GM23248 (cell line): Measurements from ENCODE around the gene PTS. TPM values are rescaled to one million over a fixed set of nuclear protein-coding genes. Genes with fewer than 3 reads are reported as not detected.
"Not testable (repeated sequence)": the region's sequence is repeated elsewhere in the genome, so short reads cannot be mapped to it uniquely, and the experiment has no call there.

Source experiments
- DNase-seq: peaks from one replicate; pipeline ENCODE4 v3.0.0-alpha.2; 2015
- H2AFZ ChIP-seq: fragments of 200-600 bp; sonication (generic); 2 replicates; pipeline ENCODE4 v1.6.1; 2016; ENCODE audit warnings: antibody characterized with exemption
- H3F3A ChIP-seq: fragments of 200-600 bp; sonication (generic); 2 replicates; pipeline ENCODE4 v1.6.1; 2016; ENCODE audit warnings: mild to moderate bottlenecking, antibody characterized with exemption, mixed run types; ENCODE audit not compliant: insufficient read depth
- H3K27ac ChIP-seq: fragments of 200-600 bp; sonication (generic); 2 replicates; pipeline ENCODE4 v1.5.1; 2016; ENCODE audit warnings: mild to moderate bottlenecking
- H3K27me3 ChIP-seq: fragments of 200-600 bp; sonication (generic); replicated peaks from 2 replicates; pipeline ENCODE4 v1.6.1; 2016; ENCODE audit warnings: mild to moderate bottlenecking; ENCODE audit not compliant: insufficient read depth
- H3K36me3 ChIP-seq: fragments of 200-600 bp; sonication (generic); 2 replicates; pipeline ENCODE4 v1.6.1; 2016; ENCODE audit warnings: low read depth, mild to moderate bottlenecking
- H3K4me1 ChIP-seq: fragments of 200-600 bp; sonication (generic); 2 replicates; pipeline ENCODE4 v1.6.1; 2016; ENCODE audit warnings: mild to moderate bottlenecking; ENCODE audit not compliant: insufficient read depth
- H3K4me2 ChIP-seq: fragments of 200-600 bp; sonication (generic); one replicate; pipeline ENCODE4 v1.6.1; 2016; ENCODE audit warnings: mild to moderate bottlenecking; ENCODE audit not compliant: unreplicated experiment
- H3K4me3 ChIP-seq: fragments of 200-600 bp; sonication (generic); 2 replicates; pipeline ENCODE4 v1.5.1; 2016; ENCODE audit warnings: mild to moderate bottlenecking
- H3K79me2 ChIP-seq: fragments of 200-600 bp; sonication (generic); 2 replicates; pipeline ENCODE4 v1.6.1; 2016; ENCODE audit warnings: mild to moderate bottlenecking; ENCODE audit not compliant: insufficient read depth
- H3K9ac ChIP-seq: fragments of 200-600 bp; sonication (generic); 2 replicates; pipeline ENCODE4 v1.6.1; 2016; ENCODE audit warnings: mild to moderate bottlenecking
- H3K9me2 ChIP-seq: fragments of 200-600 bp; sonication (generic); 2 replicates; pipeline ENCODE4 v1.6.1; 2016; ENCODE audit warnings: mixed run types, mild to moderate bottlenecking, moderate library complexity; ENCODE audit not compliant: insufficient read depth
- H3K9me3 ChIP-seq: fragments of 200-600 bp; sonication (generic); one replicate; pipeline ENCODE4 v1.6.1; 2017; ENCODE audit warnings: low read depth
- H4K20me1 ChIP-seq: fragments of 200-600 bp; sonication (generic); 2 replicates; pipeline ENCODE4 v1.6.0; 2016; ENCODE audit not compliant: insufficient read depth
- EZH2 ChIP-seq: fragments of 200-600 bp; sonication (generic); IDR thresholded peaks from 2 replicates; pipeline ENCODE4 v1.6.1; 2018; ENCODE audit warnings: antibody characterized with exemption, mild to moderate bottlenecking; ENCODE audit not compliant: insufficient read depth, poor library complexity, severe bottlenecking
- EZH2phosphoT487 ChIP-seq: fragments of 200-600 bp; sonication (generic); IDR thresholded peaks from 2 replicates; pipeline ENCODE4 v1.6.1; 2018; ENCODE audit warnings: antibody characterized with exemption, moderate library complexity, mild to moderate bottlenecking, low read depth; ENCODE audit not compliant: insufficient read depth
- WGBS, 2 experiments: methylation state at CpG; one replicate each; pipeline ENCODE4 v1.1.6; 2015 to 2017; ENCODE audit warnings: low lambda C conversion rate in 2 of 2, low coverage in 1 of 2; ENCODE audit errors: missing lambda C conversion rate in 2 of 2; 5-methylcytosine and 5-hydroxymethylcytosine counted together
- in situ Hi-C: fragments of 300-500 bp; cut with MboI; formaldehyde crosslinking; loops from 2 replicates; pipeline ENCODE4 v1.15.0; 2020
- polyA plus RNA-seq: library from polyadenylated mRNA; unstranded; fragments of >200 nt; fragmentation: Nextera tagmentation; extraction: Ambion mirVana; gene quantifications from 2 replicates; pipeline ENCODE4 v1.2.1, GENCODE V29; 2016
- total RNA-seq: library from RNA; depleted of rRNA; stranded (reverse); fragments of >200 nt; shearing (Covaris generic); gene quantifications from 2 replicates; pipeline ENCODE4 v1.2.3, GENCODE V29; 2014

The PTS gene
- total and polyA plus RNA-seq, 2 experiments from 2014 or later, result 36.5 to 100 TPM

- in situ Hi-C loops, result no loop called here
Measured at GRCh38 chr11:112195951-112196351, 30.3 kb upstream of the PTS start.

DNA sequence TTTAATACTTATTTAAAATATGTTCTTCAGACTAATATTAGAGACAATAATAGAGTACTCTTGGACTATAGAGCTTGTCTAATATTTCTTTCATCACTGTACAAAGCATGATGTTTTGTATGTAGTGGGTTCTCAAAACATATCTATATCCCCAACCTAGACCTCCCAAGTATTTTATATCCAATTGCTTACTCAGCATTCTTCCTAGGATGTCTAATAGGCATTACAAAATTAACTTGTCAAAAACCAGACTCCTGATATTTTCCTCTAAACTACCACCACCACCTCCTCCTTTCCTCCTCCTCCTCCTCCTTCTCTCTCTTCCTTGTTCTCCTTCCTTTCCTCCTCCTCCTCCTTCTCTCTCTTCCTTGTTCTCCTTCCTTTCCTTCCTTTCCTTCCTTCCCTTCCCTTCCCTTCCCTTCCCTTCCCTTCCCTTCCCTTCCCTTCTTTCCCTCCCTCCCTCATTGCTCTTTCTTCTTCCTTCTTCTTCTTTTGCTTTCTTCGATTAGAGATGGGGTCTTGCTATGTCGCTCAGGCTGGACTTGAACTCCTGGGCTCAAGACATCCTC lies 29.6 kb upstream of the PTS start:
- Histone ChIP-seq H3K9me2 (no peaks in the 10 kb centered on the region), H3K4me3 (peak overlapping the region; percentile 53; the same call in 1 of the 2 replicates), H3K79me2 (no peaks in the 10 kb centered on the region), H2AFZ (no peak overlapping the region), H3K27me3 (no peaks in the 10 kb centered on the region), H3K36me3 (no peaks in the 10 kb centered on the region), H3F3A (peaks cover 18% of the 10 kb centered on the region), H3K27ac (no peak overlapping the region), H3K4me2 (peak overlapping the region; percentile 84), H4K20me1 (no peaks in the 10 kb centered on the region), H3K9me3 (no peaks in the 10 kb centered on the region), H3K9ac (peak overlapping the region; percentile 49; the same call in 1 of the 2 replicates), H3K4me1 (peaks cover 21% of the 10 kb centered on the region)
- in situ Hi-C loops, result no loop called here
- 81 to 82% methylated on average over 2 of the region's 2 CpGs for WGBS, 2 experiments
- no peak for TF ChIP-seq EZH2
- no peak for TF ChIP-seq EZH2phosphoT487
- no peak for DNase-seq

More at GRCh38 chr11:112195951-112196351, 30.3 kb upstream of the PTS start:
- peak overlapping the region; percentile 49 for H3K9ac ChIP-seq
- TF ChIP-seq EZH2phosphoT487 (no peak), EZH2 (no peak)
- WGBS, 2 experiments, result 2 to 3% methylated on average over 2 of the region's 2 CpGs
- peaks cover 18% of the 10 kb centered on the region for H3F3A ChIP-seq
- no peaks in the 10 kb centered on the region for H3K27me3 ChIP-seq
- H3K9me2 ChIP-seq, result no peaks in the 10 kb centered on the region
- H4K20me1 ChIP-seq, result no peaks in the 10 kb centered on the region
- DNase-seq, result peak; percentile 55
- peaks cover 21% of the 10 kb centered on the region for H3K4me1 ChIP-seq
- peak overlapping the region; percentile 84 for H3K4me2 ChIP-seq
- H2AFZ ChIP-seq, result peak overlapping the region; percentile 62
- no peaks in the 10 kb centered on the region for H3K9me3 ChIP-seq
- no peaks in the 10 kb centered on the region for H3K79me2 ChIP-seq
- no peaks in the 10 kb centered on the region for H3K36me3 ChIP-seq
- peak overlapping the region; percentile 53 for H3K4me3 ChIP-seq
- peak overlapping the region; percentile 68 for H3K27ac ChIP-seq

DNA sequence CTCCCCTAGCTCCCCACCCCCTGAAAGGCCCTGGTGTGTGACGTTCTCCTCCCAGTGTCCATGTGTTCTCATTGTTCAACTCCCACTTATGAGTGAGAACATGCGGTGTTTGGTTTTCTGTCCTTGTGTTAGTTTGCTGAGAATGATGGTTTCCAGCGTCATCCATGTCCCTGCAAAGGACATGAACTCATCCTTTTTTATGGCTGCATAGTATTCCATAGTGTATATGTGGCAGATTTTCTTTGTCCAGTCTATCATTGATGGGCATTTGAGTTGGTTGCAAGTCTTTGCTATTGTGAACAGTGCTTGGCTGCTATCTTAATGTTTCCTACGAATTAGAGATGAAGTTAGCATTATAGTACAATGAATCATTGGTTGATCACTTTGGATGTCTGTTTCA lies 27.1 kb upstream of the PTS start:
- H3K36me3 ChIP-seq, H3K4me2 ChIP-seq, H3K79me2 ChIP-seq, H3K9me3 ChIP-seq, DNase-seq, H3K9ac ChIP-seq, H3K9me2 ChIP-seq, H3K4me3 ChIP-seq, in situ Hi-C loops, H3K27me3 ChIP-seq, H2AFZ ChIP-seq, H4K20me1 ChIP-seq, H3K27ac ChIP-seq: not testable (repeated sequence)
- peaks cover 21% of the 10 kb centered on the region for H3K4me1 ChIP-seq
- peaks cover 18% of the 10 kb centered on the region for H3F3A ChIP-seq
- WGBS, 2 experiments, result 88 to 91% methylated on average over 4 of the region's 4 CpGs

DNA sequence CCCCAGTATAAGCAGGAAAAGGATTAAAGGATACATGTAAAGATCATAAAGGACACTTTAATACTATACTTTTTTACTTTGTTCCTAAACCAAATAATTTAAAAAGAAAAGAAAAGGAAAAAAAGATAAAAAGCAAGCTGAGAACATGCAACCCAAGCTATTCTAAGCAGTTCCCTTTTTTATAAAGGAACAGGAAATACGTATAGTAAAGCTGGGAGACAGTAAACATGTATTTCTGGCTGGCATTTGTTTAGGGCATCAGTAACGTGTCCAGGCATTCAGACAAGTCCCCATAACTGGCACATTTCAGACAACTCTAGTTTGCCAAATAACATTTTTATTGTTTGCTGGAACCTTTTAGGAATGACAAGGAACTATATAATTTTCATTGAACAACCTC lies 26.0 kb upstream of the PTS start:
- Histone ChIP-seq H3K36me3 (no peaks in the 10 kb centered on the region), H3K27me3 (no peaks in the 10 kb centered on the region), H3K79me2 (no peaks in the 10 kb centered on the region), H3K4me2 (no peak overlapping the region), H3K4me3 (no peak overlapping the region), H3K4me1 (peaks cover 13% of the 10 kb centered on the region), H3K9me3 (no peaks in the 10 kb centered on the region), H3K9me2 (no peaks in the 10 kb centered on the region), H3F3A (peaks cover 13% of the 10 kb centered on the region), H3K9ac (no peak overlapping the region), H4K20me1 (no peaks in the 10 kb centered on the region), H3K27ac (no peak overlapping the region), H2AFZ (no peak overlapping the region)
- WGBS, 2 experiments, result 28 to 33% methylated on average over 2 of the region's 2 CpGs
- in situ Hi-C loops, result no loop called here
- no peak for DNase-seq
- TF ChIP-seq EZH2phosphoT487 (no peak), EZH2 (no peak)

- Histone ChIP-seq H3K9me3 (no peaks in the 10 kb centered on the region), H2AFZ (no peak overlapping the region), H3K9me2 (no peaks in the 10 kb centered on the region; the same call in 1 of the 2 replicates), H3K27me3 (no peaks in the 10 kb centered on the region), H3K4me1 (no peaks in the 10 kb centered on the region), H3K79me2 (no peaks in the 10 kb centered on the region), H3K9ac (no peak overlapping the region), H3K4me2 (no peak overlapping the region), H3K27ac (no peak overlapping the region), H3K4me3 (no peak overlapping the region), H3K36me3 (no peaks in the 10 kb centered on the region), H3F3A (no peaks in the 10 kb centered on the region), H4K20me1 (no peaks in the 10 kb centered on the region)
- in situ Hi-C loops, result no loop called here
- TF ChIP-seq EZH2phosphoT487, result no peak
- no peak for TF ChIP-seq EZH2
- 87 to 91% methylated on average over 13 to 23 of the region's 23 CpGs for WGBS, 2 experiments
- no peak for DNase-seq
Measured at GRCh38 chr11:112206071-112206470, 20.2 kb upstream of the PTS start.
